Neural progenitor cell (in vitro differentiated cells): ENCODE measurements around the gene MAP2K2.

Source experiments
- CTCF ChIP-seq: fragments of 200-600 bp; sonication (generic); IDR thresholded peaks from 2 replicates; pipeline ENCODE4 v1.5.1; 2017; ENCODE audit warnings: antibody characterized with exemption, mild to moderate bottlenecking
- EZH2 ChIP-seq: fragments of 200-600 bp; sonication (generic); IDR thresholded peaks from 2 replicates; pipeline ENCODE4 v1.6.1; 2017; ENCODE audit warnings: antibody characterized with exemption, mild to moderate bottlenecking, moderate library complexity
- EZH2phosphoT487 ChIP-seq: fragments of 200-600 bp; sonication (generic); IDR thresholded peaks from 2 replicates; pipeline ENCODE4 v1.6.1; 2017; ENCODE audit warnings: antibody characterized with exemption

- TF ChIP-seq CTCF (no peak), EZH2phosphoT487 (no peak), EZH2 (no peak)
Measured at GRCh38 chr19:4108767-4109625, 14.9 kb downstream of the MAP2K2 start.
